ENCODE results near the gene ZFYVE21.

- TF ChIP-seq CTCF (IDR thresholded peaks at IDR 0.05) (no peak), POLR2A (IDR thresholded peaks at IDR 0.05) (no peak)
Observed at GRCh38 chr14:103707329-103708263, 8.0 kb upstream of the ZFYVE21 start.
